Neutrophil (primary cell): ENCODE data around the gene IMPG2.

Experiments used
- H3K27ac ChIP-seq: fragments of 200-600 bp; sonication (generic); 2 replicates; pipeline ENCODE4 v1.5.1; 2016; ENCODE audit warnings: mild to moderate bottlenecking, moderate library complexity
- H3K27me3 ChIP-seq: fragments of 200-600 bp; sonication (generic); 2 replicates; pipeline ENCODE4 v1.6.0; 2016; ENCODE audit warnings: mild to moderate bottlenecking
- H3K36me3 ChIP-seq: fragments of 200-600 bp; sonication (generic); 2 replicates; pipeline ENCODE4 v1.5.1; 2017
- H3K4me1 ChIP-seq, 2 experiments: fragments of 200-600 bp in 1 of 2; sonication (generic) in 1 of 2; 1 replicate in 1 of 2; 2 replicates in 1 of 2; pipeline versions ENCODE4 v1.5.1 to v1.6.1; 2013 to 2016; ENCODE audit warnings: low read depth in 1 of 2, low read length in 1 of 2, mild to moderate bottlenecking in 1 of 2, moderate library complexity in 1 of 2; ENCODE audit not compliant: control insufficient read depth in 1 of 2, insufficient read depth in 1 of 2
- H3K4me3 ChIP-seq, 2 experiments: fragments of 200-600 bp in 1 of 2; sonication (generic) in 1 of 2; 1 replicate in 1 of 2; 2 replicates in 1 of 2; pipeline ENCODE4 v1.5.1; 2013 to 2016; ENCODE audit warnings: low read depth in 1 of 2, low read length in 1 of 2, mild to moderate bottlenecking in 1 of 2, moderate library complexity in 1 of 2
- H3K9me3 ChIP-seq: fragments of 200-600 bp; sonication (generic); 2 replicates; pipeline ENCODE4 v1.5.1; 2016
- TF ChIP-seq, protein P1 (sequence below): fragments of 200-600 bp; sonication (generic); IDR thresholded peaks from 2 replicates; pipeline ENCODE4 v1.5.1; 2016; ENCODE audit warnings: antibody characterized with exemption

The IMPG2 gene

DNA sequence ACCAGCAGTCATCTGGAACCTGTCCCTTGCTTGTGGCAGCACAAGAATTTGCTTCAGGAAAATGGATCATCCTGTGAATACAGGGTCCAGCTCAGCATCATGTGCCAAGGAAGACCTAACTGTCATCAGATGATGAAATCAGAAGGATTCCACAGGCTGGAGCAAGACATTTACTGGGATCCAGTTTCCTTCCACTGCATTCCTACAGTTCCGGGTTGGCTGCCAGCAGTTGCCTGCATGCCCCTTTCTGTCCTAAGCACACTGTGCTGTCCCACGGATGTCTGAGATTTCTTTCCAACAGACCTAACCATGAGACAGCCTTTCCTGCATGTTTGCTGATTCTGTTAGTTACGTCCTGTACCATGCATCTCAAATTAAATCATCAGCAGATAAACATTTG, 140.7 kb downstream of the IMPG2 start:
- Histone ChIP-seq H3K27ac (no peak overlapping the region), H3K36me3 (no peaks in the 10 kb centered on the region), H3K4me1 (no peaks in the 10 kb centered on the region), H3K27me3 (no peaks in the 10 kb centered on the region), H3K4me3 (no peak overlapping the region), H3K9me3 (no peaks in the 10 kb centered on the region)
- TF ChIP-seq, protein P1, sequence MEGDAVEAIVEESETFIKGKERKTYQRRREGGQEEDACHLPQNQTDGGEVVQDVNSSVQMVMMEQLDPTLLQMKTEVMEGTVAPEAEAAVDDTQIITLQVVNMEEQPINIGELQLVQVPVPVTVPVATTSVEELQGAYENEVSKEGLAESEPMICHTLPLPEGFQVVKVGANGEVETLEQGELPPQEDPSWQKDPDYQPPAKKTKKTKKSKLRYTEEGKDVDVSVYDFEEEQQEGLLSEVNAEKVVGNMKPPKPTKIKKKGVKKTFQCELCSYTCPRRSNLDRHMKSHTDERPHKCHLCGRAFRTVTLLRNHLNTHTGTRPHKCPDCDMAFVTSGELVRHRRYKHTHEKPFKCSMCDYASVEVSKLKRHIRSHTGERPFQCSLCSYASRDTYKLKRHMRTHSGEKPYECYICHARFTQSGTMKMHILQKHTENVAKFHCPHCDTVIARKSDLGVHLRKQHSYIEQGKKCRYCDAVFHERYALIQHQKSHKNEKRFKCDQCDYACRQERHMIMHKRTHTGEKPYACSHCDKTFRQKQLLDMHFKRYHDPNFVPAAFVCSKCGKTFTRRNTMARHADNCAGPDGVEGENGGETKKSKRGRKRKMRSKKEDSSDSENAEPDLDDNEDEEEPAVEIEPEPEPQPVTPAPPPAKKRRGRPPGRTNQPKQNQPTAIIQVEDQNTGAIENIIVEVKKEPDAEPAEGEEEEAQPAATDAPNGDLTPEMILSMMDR = no peak

DNA sequence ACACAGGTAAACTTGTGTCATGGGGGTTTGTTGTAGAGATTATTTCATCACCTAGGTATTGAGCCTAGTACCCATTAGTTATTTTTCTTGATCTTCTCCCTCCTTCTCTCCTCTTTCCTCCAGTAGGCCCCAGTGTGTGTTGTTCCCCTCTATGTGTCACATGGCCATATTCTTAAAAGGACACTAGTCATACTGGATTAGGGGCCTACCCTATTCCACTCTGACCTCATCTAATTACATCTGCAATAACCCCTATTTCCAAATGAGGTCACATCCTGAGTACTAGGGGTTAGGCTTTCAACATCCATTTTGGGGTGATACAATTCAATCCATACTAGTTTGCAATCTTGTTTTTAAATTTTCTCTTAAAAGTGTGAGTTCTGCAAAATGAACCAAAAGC, 142.8 kb downstream of the IMPG2 start:
- TF ChIP-seq, protein P1 = no peak
- Histone ChIP-seq H3K9me3 (no peaks in the 10 kb centered on the region), H3K36me3 (no peaks in the 10 kb centered on the region), H3K27me3 (no peaks in the 10 kb centered on the region), H3K27ac (no peak overlapping the region), H3K4me1 (no peaks in the 10 kb centered on the region), H3K4me3 (no peak overlapping the region)
